OCI-LY1 (cell line): ENCODE results near the gene PDE4D.

ENCODE experiments used
- EZH2 ChIP-seq: fragments of 200-600 bp; sonication (generic), shearing (Covaris generic); IDR thresholded peaks from 2 replicates; pipeline ENCODE4 v1.8.0; 2017; ENCODE audit warnings: borderline replicate concordance, mixed run types, mild to moderate bottlenecking, antibody characterized with exemption, low read length, moderate library complexity, mixed read lengths
- TF ChIP-seq, protein P1 (sequence below): fragments of 200-600 bp; sonication (generic), shearing (Covaris generic); IDR thresholded peaks from 2 replicates; pipeline ENCODE4 v1.5.1; 2017; ENCODE audit warnings: mild to moderate bottlenecking, antibody characterized with exemption, low read length, moderate library complexity, mixed read lengths

DNA sequence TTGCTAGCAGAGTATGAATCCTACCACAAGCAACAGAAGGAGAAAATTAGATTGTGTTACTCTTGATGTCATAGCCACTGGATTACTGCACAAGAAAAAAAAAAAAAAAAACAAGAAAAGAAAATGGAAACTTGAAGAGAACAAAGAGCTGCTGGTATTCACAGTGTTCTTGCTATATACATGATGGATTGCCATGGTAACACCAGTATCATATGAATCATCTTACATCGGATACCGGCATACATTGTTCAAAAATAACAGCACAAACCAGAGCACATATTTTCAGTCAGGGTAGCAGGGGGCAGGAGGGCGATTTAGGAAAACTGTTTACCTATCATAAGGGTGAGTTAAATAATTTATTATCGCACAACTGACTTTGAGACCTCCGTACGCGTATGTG is 472.9 kb downstream of the PDE4D start:
- TF ChIP-seq, protein P1, sequence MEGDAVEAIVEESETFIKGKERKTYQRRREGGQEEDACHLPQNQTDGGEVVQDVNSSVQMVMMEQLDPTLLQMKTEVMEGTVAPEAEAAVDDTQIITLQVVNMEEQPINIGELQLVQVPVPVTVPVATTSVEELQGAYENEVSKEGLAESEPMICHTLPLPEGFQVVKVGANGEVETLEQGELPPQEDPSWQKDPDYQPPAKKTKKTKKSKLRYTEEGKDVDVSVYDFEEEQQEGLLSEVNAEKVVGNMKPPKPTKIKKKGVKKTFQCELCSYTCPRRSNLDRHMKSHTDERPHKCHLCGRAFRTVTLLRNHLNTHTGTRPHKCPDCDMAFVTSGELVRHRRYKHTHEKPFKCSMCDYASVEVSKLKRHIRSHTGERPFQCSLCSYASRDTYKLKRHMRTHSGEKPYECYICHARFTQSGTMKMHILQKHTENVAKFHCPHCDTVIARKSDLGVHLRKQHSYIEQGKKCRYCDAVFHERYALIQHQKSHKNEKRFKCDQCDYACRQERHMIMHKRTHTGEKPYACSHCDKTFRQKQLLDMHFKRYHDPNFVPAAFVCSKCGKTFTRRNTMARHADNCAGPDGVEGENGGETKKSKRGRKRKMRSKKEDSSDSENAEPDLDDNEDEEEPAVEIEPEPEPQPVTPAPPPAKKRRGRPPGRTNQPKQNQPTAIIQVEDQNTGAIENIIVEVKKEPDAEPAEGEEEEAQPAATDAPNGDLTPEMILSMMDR: no peak
- no peak for TF ChIP-seq EZH2
